ENCODE data around the gene ELMOD1. TPM values are rescaled to one million over a fixed set of nuclear protein-coding genes. Genes with fewer than 3 reads are reported as not detected.
A peak's percentile ranks its signal among the peaks of the same experiment; 100 is the strongest.

The ELMOD1 gene
- total and polyA plus RNA-seq, 4 donors = 17.2 to 102 (median 80.7) TPM

DNA sequence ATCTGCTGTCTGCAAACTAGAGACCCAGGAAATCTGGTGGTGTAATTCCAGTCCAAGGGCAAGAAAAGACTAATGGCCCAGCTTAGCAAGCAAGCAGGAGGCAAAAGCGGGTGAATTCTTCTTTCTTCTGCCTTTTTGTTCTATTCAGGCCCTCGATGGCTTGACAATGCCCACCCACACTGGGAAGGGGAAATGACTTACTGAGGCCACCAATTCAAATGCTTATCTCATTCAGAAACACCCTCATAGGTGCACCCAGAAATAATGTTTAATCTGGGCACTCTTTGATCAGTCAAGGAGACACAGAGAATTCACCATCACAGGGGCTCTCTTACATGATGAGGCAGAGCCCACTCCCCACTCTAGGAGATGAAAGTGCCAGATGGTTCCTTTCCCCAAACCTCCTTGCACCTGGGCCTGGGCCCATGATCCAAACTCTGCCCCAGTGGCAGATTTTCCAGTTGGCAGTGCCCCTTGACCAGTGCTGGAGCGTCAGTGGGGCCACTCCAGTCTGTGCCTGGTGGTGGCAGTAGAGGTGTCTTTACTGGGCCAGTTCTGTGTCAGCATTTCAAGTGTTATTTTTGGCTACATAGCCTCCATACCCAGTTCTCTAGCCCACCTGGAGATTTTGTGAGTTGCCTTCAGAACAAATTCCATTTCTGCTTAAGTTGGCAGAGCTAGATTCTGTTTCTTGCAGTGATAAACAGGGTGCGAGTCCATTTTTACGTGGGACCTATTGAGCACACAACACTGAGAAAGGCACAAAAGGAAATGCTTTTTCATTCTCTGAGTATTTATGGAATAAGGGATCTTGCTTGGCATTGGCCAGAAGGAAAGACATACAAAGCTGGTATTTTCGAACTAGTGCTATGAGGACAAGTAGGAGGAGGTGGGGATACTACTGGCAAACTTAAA is 7.5 kb downstream of the ELMOD1 start:
- DNase-seq (ENCODE audit: low read depth in 4 of 6, low spot score in 6 of 6) = peak in 2 of 6 donors; percentile 4 to 6
- H3K9me3 ChIP-seq (ENCODE audit: control insufficient read depth, insufficient read depth, low read length) = no peaks in the 10 kb centered on the region
- H3K27ac ChIP-seq (ENCODE audit: low read depth, low read length) = no peak overlapping the region
- H3K27me3 ChIP-seq (ENCODE audit: control insufficient read depth, insufficient read depth, low read length) = peaks cover 8% of the 10 kb centered on the region
- H3K4me1 ChIP-seq (ENCODE audit: control insufficient read depth, insufficient read depth, low read length) = no peaks in the 10 kb centered on the region
- H3K36me3 ChIP-seq (ENCODE audit: control insufficient read depth, insufficient read depth, low read length) = no peaks in the 10 kb centered on the region
- no peak overlapping the region for H3K4me3 ChIP-seq (ENCODE audit: low read depth, low read length)
- WGBS (ENCODE audit: insufficient coverage) = 76% methylated on average over 4 of the region's 6 CpGs

DNA sequence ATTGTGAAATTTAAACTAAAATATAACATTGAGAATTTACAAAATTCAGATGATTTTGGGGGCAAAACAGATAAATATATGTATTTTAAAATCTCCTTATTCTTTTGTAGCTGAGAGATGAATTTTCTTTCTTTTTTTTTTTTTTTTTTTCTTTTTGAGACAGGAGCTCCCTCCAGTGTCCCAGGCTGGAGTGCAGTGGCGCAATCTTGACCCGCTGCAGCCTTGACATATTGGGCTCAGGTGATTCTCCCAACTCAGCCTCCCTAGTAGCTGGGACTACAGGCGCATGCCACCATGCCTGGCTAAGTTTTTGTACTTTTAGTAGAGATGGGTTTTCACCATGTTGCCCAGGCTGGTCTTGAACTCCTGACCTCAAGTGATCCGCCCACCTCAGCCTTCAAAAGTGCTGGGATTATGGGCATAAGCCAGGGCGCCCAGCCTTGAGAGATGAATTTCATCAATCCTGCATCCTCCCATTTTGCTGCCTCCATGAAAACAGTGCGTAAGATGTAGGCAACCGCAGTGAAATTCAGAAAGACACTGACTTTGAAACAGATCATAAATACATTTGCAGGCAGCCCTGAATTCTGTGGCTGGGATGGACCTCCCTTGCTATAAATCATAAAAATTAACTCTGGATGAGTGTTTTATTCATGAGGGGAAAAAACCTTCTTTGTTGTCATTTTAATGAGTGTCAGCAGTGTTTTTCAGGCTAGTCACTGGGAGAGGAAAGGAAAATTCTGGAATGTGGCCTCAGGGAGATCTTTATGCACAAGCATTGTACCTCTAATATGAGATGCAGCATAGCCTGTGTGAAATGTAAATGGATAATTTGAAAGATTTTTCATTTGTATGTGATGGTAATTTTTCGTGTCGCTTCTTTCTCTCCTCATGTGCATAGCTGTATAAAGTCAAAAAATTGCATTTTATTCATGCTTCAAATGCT is 14.4 kb downstream of the ELMOD1 start:
- WGBS (ENCODE audit: insufficient coverage) = 91% methylated on average over 4 of the region's 9 CpGs
- Histone ChIP-seq H3K9me3 (ENCODE audit: control insufficient read depth, insufficient read depth, low read length) (no peaks in the 10 kb centered on the region), H3K4me3 (ENCODE audit: low read depth, low read length) (no peak overlapping the region), H3K4me1 (ENCODE audit: control insufficient read depth, insufficient read depth, low read length) (no peaks in the 10 kb centered on the region), H3K27me3 (ENCODE audit: control insufficient read depth, insufficient read depth, low read length) (no peaks in the 10 kb centered on the region), H3K36me3 (ENCODE audit: control insufficient read depth, insufficient read depth, low read length) (no peaks in the 10 kb centered on the region), H3K27ac (ENCODE audit: low read depth, low read length) (no peak overlapping the region)
- peak in 1 of 6 donors; percentile 80 for DNase-seq (ENCODE audit: low read depth in 4 of 6, low spot score in 6 of 6)

DNA sequence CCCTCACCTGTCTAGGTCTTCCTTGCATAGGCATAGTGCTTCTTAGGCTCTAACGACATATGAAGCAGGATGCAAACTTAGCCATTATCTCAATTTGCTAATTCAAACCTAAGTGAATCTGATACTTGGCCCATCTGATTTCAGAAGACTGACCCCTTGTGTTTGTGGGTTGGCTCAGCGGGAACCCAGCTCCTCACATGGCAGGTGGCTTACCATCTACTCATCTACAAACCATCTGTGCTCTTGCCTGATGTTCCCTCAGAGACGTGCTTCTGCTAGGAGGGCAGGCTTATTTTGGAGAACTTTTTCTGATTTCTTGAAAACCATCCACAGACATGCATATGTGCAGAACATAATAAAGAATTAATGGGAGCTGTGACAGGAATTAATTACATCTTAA is 15.2 kb downstream of the ELMOD1 start:
- peak in 1 of 6 donors; percentile 14 for DNase-seq (ENCODE audit: low read depth in 4 of 6, low spot score in 6 of 6)
- Histone ChIP-seq H3K27me3 (ENCODE audit: control insufficient read depth, insufficient read depth, low read length) (no peaks in the 10 kb centered on the region), H3K4me1 (ENCODE audit: control insufficient read depth, insufficient read depth, low read length) (no peaks in the 10 kb centered on the region), H3K9me3 (ENCODE audit: control insufficient read depth, insufficient read depth, low read length) (no peaks in the 10 kb centered on the region), H3K27ac (ENCODE audit: low read depth, low read length) (no peak overlapping the region), H3K36me3 (ENCODE audit: control insufficient read depth, insufficient read depth, low read length) (no peaks in the 10 kb centered on the region), H3K4me3 (ENCODE audit: low read depth, low read length) (no peak overlapping the region)
- no CpG with 5 or more reads among the region's 3 CpGs for WGBS (ENCODE audit: insufficient coverage)

DNA sequence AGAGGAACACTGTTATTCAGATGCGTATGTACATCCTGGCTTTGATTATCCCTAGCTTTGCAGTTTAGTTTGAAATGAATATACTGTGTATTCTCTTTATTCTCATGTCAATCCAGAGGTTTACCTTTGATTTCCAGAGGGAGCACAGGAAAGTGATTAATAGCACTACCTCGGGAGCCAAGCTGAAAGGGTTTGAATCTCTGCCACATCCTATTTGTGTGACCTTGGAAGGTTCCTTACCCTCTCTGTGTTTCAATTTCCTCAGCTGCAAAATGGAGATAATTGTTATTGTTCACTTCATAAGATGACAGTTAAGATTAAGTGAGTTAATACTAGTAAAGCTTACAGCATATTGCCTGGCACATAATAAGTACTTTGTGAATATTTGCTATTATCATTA is 17.9 kb downstream of the ELMOD1 start:
- no CpG with 5 or more reads among the region's 2 CpGs for WGBS (ENCODE audit: insufficient coverage)
- no peak for DNase-seq (ENCODE audit: low read depth in 4 of 6, low spot score in 6 of 6)
- Histone ChIP-seq H3K27me3 (ENCODE audit: control insufficient read depth, insufficient read depth, low read length) (no peaks in the 10 kb centered on the region), H3K36me3 (ENCODE audit: control insufficient read depth, insufficient read depth, low read length) (no peaks in the 10 kb centered on the region), H3K27ac (ENCODE audit: low read depth, low read length) (no peak overlapping the region), H3K4me1 (ENCODE audit: control insufficient read depth, insufficient read depth, low read length) (no peaks in the 10 kb centered on the region), H3K9me3 (ENCODE audit: control insufficient read depth, insufficient read depth, low read length) (no peaks in the 10 kb centered on the region), H3K4me3 (ENCODE audit: low read depth, low read length) (no peak overlapping the region)

DNA sequence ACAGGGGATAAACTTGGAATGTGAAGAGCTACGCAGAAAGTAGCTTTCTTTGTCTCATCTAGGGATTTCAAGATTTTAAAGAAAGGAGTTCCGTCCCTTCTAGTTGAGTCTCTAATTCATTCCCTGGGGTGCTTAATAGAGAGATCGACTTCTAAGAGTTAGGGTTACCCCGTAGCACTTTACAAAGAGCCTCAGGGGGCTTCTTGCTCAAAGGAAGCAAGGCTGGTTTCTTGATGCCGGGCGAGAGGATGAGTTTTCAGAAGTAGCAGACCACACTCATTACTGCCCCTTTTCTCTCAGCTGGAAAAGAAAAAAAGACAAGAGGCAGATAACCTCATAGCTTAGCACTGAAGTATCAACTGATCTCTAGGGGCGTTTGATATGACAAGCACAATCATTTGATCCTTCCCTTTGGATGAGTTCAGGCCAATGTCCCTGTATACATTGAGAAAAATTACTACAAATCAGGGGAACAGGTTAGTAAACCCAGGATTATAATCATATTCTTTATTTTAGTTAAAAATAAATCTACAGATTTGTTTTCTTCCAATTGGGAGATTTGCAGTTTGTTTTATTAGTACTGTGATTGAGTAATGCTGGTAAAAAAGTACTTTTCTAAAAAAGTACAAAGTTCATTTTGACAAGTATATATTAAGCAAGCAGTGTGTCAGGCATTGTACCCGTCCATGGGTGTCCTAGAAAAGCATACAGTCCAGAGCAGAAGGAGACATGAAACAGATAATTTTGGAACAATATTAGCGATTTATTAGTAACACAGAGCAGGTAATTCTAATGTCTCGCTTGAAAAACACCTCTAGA is 18.7 kb downstream of the ELMOD1 start:
- no peak overlapping the region for H3K27ac ChIP-seq (ENCODE audit: low read depth, low read length)
- WGBS (ENCODE audit: insufficient coverage) = 49% methylated on average over 7 of the region's 10 CpGs
- no peaks in the 10 kb centered on the region for H3K36me3 ChIP-seq (ENCODE audit: control insufficient read depth, insufficient read depth, low read length)
- H3K4me3 ChIP-seq (ENCODE audit: low read depth, low read length) = no peak overlapping the region
- no peak for DNase-seq (ENCODE audit: low read depth in 4 of 6, low spot score in 6 of 6)
- H3K27me3 ChIP-seq (ENCODE audit: control insufficient read depth, insufficient read depth, low read length) = no peaks in the 10 kb centered on the region
- no peaks in the 10 kb centered on the region for H3K4me1 ChIP-seq (ENCODE audit: control insufficient read depth, insufficient read depth, low read length)
- no peaks in the 10 kb centered on the region for H3K9me3 ChIP-seq (ENCODE audit: control insufficient read depth, insufficient read depth, low read length)

DNA sequence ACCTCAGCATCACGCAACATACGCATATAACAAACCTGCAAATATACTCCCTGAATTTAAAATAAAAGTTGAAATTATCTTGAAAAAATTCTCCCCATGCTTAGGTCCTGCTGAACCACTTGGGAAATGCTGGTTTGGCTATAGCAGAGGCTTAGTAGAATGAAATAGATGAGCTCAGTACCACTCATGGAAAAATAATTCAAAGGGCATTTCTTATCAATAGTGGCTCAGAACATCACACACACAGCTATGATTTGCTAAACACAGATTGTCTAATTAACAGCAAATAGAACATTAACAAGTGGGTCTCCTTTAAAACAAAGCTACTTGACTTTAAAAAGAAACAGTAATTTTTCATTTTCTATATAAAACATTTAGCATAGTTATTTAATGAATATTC is 21.5 kb downstream of the ELMOD1 start:
- Histone ChIP-seq H3K36me3 (ENCODE audit: control insufficient read depth, insufficient read depth, low read length) (no peaks in the 10 kb centered on the region), H3K4me1 (ENCODE audit: control insufficient read depth, insufficient read depth, low read length) (no peaks in the 10 kb centered on the region), H3K27ac (ENCODE audit: low read depth, low read length) (no peak overlapping the region), H3K4me3 (ENCODE audit: low read depth, low read length) (no peak overlapping the region), H3K9me3 (ENCODE audit: control insufficient read depth, insufficient read depth, low read length) (no peaks in the 10 kb centered on the region), H3K27me3 (ENCODE audit: control insufficient read depth, insufficient read depth, low read length) (no peaks in the 10 kb centered on the region)
- no CpG with 5 or more reads among the region's 2 CpGs for WGBS (ENCODE audit: insufficient coverage)
- DNase-seq (ENCODE audit: low read depth in 4 of 6, low spot score in 6 of 6) = no peak

DNA sequence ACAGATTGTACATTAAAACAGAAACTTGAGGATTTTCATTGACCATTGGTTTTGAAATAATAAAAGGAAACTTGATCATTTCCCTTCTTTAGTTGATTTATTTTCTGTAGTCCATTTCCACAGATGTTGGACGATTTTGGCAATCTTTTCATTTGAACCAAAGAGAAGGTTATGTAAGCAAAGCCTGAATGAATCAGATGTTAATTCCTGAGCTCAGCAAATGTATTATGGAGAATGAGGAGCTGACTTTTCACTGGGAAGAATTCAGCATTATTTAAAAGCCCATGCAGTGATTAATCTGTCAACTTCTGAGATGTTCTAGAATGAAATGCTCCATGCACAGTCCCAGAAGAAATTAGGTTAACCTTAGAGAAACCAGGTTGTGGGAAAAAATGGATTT is 29.0 kb downstream of the ELMOD1 start:
- Histone ChIP-seq H3K9me3 (ENCODE audit: control insufficient read depth, insufficient read depth, low read length) (no peaks in the 10 kb centered on the region), H3K36me3 (ENCODE audit: control insufficient read depth, insufficient read depth, low read length) (no peaks in the 10 kb centered on the region), H3K4me3 (ENCODE audit: low read depth, low read length) (no peak overlapping the region), H3K27ac (ENCODE audit: low read depth, low read length) (no peak overlapping the region), H3K4me1 (ENCODE audit: control insufficient read depth, insufficient read depth, low read length) (no peaks in the 10 kb centered on the region), H3K27me3 (ENCODE audit: control insufficient read depth, insufficient read depth, low read length) (no peaks in the 10 kb centered on the region)
- no peak for DNase-seq (ENCODE audit: low read depth in 4 of 6, low spot score in 6 of 6)
- 80% methylated on average over 1 of the region's 1 CpG for WGBS (ENCODE audit: insufficient coverage)

DNA sequence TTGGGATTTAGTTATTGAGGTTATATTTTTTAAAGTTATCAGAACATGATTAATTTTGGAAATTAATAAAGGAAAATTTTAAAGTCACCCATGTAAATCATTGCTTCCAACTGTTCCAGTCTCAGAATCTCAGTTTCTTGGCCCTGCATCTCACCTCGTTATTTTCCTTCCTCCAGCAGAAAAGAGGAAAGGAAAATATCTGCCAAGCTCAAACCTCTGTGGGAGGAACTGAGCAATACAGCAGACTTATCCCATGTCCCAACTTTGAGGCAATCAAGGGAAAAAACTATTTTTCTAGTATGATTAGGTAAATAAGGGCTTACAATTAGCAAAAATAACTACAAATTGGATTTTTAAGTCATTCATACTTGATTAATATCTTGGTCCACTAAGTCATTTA is 30.1 kb downstream of the ELMOD1 start:
- 83% methylated on average over 1 of the region's 1 CpG for WGBS (ENCODE audit: insufficient coverage)
- DNase-seq (ENCODE audit: low read depth in 4 of 6, low spot score in 6 of 6) = no peak

DNA sequence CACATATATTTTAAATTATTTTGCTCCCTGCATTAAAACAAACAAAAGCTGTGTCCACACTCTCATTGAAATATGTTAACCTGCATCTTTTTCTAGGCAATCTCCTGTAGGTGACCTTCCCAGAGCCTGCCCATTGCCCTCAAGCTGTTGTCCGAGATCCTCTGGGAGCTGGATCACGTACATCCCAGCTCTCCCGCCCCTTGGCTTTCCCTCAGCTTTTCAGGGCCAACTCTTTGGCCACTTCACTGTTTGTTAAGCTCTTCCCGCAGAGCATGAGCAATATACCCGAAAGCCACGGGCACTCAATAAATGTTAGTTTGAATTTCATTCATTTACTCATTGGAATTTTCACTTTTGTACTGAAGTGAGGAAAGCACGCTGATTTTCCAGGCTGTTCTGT is 32.2 kb downstream of the ELMOD1 start:
- no peak for DNase-seq (ENCODE audit: low read depth in 4 of 6, low spot score in 6 of 6)
- no peak overlapping the region for H3K27ac ChIP-seq (ENCODE audit: low read depth, low read length)

More for the DNA sequence above, 30.1 kb downstream of the ELMOD1 start:
- Histone ChIP-seq H3K27ac (ENCODE audit: low read depth, low read length) (no peak overlapping the region), H3K4me1 (ENCODE audit: control insufficient read depth, insufficient read depth, low read length) (no peaks in the 10 kb centered on the region), H3K9me3 (ENCODE audit: control insufficient read depth, insufficient read depth, low read length) (no peaks in the 10 kb centered on the region), H3K27me3 (ENCODE audit: control insufficient read depth, insufficient read depth, low read length) (no peaks in the 10 kb centered on the region), H3K36me3 (ENCODE audit: control insufficient read depth, insufficient read depth, low read length) (no peaks in the 10 kb centered on the region), H3K4me3 (ENCODE audit: low read depth, low read length) (no peak overlapping the region)

More for the DNA sequence above, 32.2 kb downstream of the ELMOD1 start:
- H3K27me3 ChIP-seq (ENCODE audit: control insufficient read depth, insufficient read depth, low read length) = no peaks in the 10 kb centered on the region
- WGBS (ENCODE audit: insufficient coverage) = 72% methylated on average over 4 of the region's 7 CpGs
- no peak overlapping the region for H3K4me3 ChIP-seq (ENCODE audit: low read depth, low read length)
- no peaks in the 10 kb centered on the region for H3K4me1 ChIP-seq (ENCODE audit: control insufficient read depth, insufficient read depth, low read length)
- no peaks in the 10 kb centered on the region for H3K9me3 ChIP-seq (ENCODE audit: control insufficient read depth, insufficient read depth, low read length)
- H3K36me3 ChIP-seq (ENCODE audit: control insufficient read depth, insufficient read depth, low read length) = no peaks in the 10 kb centered on the region
